GM19324 (cell line): Measurements from ENCODE around the gene MORC2.

ENCODE experiments used
- ATAC-seq: cut with Tn5 transposase; IDR thresholded peaks from one replicate; pipeline ENCODE4 v1.9.1; 2021; ENCODE audit warnings: mild to moderate bottlenecking, moderate library complexity; ENCODE audit not compliant: unreplicated experiment, low FRiP score

Gene MORC2

GRCh38 chr22:30875481-30876215 lies 92.9 kb downstream of the MORC2 start:
- no peak for ATAC-seq
